Activated CD8-positive, alpha-beta memory T cell treated with anti-CD3 and anti-CD28 coated beads, Interleukin-2, amount 50 U/mL, for 1 hour (primary cell): ENCODE results near the gene PTPN14.

ENCODE experiments used
- DNase-seq: peaks from one replicate; pipeline ENCODE4 v3.0.0-alpha.2; 2020; ENCODE audit errors: extremely low read depth

The PTPN14 gene

DNA sequence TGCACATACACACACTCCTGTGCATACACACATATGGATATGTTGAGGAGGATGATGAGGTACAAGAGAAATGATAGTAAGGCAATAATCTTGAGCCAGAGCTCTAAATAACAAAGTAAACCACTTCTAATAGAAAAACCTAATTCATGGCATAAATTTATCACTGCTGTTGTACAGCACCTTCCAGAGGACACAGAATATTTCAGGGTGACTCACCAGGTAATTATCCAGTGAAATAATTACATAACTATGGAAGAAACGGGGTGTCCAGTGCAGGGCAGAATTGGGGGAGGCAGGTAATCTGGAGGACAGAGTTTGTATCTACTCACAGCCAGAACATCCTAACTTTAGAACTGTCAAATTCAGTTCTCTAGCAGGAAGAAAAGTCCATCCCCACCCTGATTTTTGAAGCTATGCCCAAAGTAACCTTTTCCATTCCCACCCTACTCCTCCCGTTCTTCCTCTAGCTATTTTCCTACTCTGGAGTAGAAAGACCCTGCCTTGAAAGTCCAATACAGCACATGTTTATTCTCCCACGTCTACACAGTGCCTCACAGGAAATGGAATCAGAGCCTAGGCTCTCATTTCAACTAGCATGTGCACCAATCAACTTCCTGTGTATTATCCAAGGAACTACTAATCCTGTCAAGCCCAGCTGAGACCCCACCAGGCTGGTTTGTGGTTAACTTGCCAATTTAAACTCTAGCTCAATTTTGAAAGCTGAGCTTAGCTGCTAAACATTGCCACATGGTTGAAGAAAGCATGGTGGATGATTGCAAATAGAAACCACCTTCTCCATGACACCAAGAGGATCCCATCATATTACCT is 96.6 kb downstream of the PTPN14 start:
- DNase-seq, result no peak

GRCh38 chr1:214453109-214453722 is 98.2 kb downstream of the PTPN14 start:
- no peak for DNase-seq

- DNase-seq, result no peak
Observed at GRCh38 chr1:214452152-214452784, 99.1 kb downstream of the PTPN14 start.

- no peak for DNase-seq
Observed at GRCh38 chr1:214451596-214451995, 99.8 kb downstream of the PTPN14 start.

GRCh38 chr1:214449371-214449770 is 102.0 kb downstream of the PTPN14 start:
- DNase-seq, result no peak

DNA sequence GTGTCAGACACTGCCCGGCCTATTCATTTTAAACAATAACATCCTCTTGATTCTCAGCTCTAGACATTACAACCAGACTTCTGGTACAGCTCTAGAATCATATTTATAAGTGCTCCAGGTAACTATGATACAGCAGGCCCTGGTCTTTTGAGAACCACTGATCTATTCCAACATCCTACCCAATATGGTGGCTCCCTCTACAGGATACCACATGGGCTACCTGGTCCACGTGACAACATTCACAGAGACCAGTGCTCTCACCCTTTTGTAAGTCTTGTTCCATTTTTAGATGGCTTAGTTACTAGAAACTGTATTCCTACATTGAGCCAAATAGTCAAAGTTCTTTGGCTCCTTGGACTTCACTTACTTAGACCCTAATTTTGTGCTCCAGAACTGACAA is 102.9 kb downstream of the PTPN14 start:
- DNase-seq, result no peak

DNA sequence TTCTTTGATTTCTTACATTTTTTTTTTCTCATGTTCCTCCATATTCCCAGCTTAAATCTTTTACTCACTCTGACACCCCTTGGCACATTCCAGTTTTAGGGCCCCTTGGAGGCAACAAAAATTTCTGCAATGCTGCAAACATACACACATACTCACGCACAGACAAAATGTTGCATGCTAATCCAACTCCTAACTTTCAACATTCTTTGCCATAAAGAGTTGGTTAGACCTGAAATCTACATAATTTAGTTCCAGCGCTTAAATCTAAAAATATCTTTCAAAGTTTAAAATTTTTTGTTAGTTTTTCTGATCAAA is 103.9 kb downstream of the PTPN14 start:
- no peak for DNase-seq

- DNase-seq, result no peak
Observed at GRCh38 chr1:214446772-214447556, 104.4 kb downstream of the PTPN14 start.

- no peak for DNase-seq
Observed at GRCh38 chr1:214445831-214446614, 105.4 kb downstream of the PTPN14 start.

DNA sequence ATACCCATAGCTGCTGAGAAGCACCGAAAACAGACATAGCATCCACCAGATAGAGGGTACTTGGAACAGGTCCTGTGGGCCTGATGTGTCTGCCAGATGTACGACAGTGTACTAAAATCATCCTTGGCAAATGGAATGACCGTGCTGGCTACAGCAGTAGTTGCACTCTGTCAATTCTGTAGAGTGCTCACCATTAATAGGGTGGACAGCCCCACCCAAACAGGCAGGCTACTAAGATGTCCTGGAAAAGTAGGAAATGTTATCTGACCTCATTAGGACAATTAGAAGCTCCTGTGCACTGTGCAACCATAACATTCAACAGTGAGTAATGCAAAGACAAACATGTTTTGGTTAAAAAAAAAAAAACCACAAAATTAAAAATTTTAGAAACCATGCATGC is 106.2 kb downstream of the PTPN14 start:
- no peak for DNase-seq

GRCh38 chr1:214444182-214444939 is 107.0 kb downstream of the PTPN14 start:
- no peak for DNase-seq

DNA sequence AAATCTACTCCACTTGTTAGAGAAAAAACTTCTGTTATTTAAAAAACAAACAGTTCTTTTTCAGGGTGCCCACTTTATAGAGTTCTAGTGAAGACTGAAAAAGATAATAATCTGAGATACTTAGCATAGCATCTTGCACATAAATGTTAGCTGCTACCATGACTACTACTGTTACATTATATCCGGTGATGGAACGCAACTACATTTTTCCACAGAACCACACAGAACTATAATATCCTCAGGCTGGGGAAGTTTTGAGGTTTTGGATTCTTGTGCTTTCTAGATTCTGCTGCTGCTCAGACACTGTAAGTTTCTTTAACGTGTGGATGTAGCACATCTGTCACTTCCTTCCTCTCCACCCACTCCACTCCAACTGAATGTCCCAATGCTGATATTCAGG is 110.3 kb downstream of the PTPN14 start:
- no peak for DNase-seq

- DNase-seq, result no peak
Observed at GRCh38 chr1:214440219-214440965, 111.0 kb downstream of the PTPN14 start.

GRCh38 chr1:214439352-214440119 is 111.9 kb downstream of the PTPN14 start:
- no peak for DNase-seq

- DNase-seq, result no peak
Observed at GRCh38 chr1:214438530-214438929, 112.9 kb downstream of the PTPN14 start.

GRCh38 chr1:214438075-214438474 is 113.3 kb downstream of the PTPN14 start:
- DNase-seq, result no peak

DNA sequence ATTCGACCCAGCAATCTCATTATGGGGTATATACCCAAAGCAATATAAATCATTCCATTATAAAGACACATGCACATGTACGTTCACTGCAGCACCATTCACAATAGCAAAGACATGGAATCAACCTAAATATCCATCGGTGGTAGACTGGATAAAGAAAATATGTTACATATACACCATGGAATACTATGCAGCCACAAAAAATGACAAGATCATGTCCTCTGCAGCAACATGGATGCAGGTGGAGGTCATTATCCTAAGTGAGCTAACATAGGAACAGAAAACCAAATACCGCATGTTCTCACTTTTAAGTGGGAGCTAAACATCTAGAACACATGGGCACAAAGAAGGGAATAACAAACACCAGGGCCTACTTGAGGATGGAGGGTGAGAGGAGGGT is 115.5 kb downstream of the PTPN14 start:
- no peak for DNase-seq

- DNase-seq, result no peak
Observed at GRCh38 chr1:214432245-214432644, 119.2 kb downstream of the PTPN14 start.
